Astrocyte of the spinal cord (primary cell): ENCODE measurements around the gene TAF3.

Source experiments
- DNase-seq: peaks from one replicate; pipeline ENCODE4 v3.0.0; 2011; ENCODE audit warnings: low read depth, low spot score
- H3K4me3 ChIP-seq: 2 replicates; pipeline ENCODE4 v1.5.1; 2011; ENCODE audit warnings: low read depth, mild to moderate bottlenecking, low read length, moderate library complexity
- in situ Hi-C: cut with HindIII; loops from 2 replicates; pipeline ENCODE4 v1.10.0; 2017; ENCODE audit warnings: low sequenced_read_pairs
- TF ChIP-seq, protein P1 (sequence below): IDR thresholded peaks from 2 replicates; pipeline ENCODE4 v1.5.1; 2012; ENCODE audit warnings: low read depth, mild to moderate bottlenecking, low read length, inconsistent platforms

TAF3 gene

DNA sequence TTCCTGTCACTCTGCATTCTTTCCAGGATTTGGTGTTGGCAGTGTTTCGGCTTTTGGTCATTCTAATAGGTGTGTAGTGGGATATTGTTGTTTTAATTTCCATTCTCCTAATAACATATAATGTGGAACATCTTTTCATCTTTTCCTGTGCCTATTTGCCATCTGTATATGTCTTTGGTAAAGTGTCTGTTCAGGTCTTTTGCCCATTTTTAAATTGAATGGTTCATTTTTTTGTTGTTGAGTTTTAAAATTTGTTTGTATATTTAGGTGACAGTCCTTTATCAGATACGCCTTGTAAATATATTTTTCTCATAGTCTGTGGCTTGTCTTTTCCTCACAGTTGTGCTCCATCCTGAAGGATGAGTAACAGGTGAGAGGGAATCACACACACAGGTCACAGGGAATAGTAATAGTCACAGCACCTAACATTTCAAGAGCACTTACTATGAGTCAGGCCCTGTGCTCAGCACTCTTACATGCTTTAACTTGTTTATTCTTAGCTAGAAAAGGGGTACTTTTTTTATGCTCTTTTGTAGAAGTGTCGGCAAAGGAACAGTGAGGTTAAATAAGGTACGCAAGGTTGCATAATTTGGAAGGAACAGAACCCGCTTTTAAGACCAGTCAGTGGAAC, 119.1 kb downstream of the TAF3 start:
- H3K4me3 ChIP-seq = no peak overlapping the region
- TF ChIP-seq, protein P1, sequence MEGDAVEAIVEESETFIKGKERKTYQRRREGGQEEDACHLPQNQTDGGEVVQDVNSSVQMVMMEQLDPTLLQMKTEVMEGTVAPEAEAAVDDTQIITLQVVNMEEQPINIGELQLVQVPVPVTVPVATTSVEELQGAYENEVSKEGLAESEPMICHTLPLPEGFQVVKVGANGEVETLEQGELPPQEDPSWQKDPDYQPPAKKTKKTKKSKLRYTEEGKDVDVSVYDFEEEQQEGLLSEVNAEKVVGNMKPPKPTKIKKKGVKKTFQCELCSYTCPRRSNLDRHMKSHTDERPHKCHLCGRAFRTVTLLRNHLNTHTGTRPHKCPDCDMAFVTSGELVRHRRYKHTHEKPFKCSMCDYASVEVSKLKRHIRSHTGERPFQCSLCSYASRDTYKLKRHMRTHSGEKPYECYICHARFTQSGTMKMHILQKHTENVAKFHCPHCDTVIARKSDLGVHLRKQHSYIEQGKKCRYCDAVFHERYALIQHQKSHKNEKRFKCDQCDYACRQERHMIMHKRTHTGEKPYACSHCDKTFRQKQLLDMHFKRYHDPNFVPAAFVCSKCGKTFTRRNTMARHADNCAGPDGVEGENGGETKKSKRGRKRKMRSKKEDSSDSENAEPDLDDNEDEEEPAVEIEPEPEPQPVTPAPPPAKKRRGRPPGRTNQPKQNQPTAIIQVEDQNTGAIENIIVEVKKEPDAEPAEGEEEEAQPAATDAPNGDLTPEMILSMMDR = no peak
- in situ Hi-C loops = no loop called here
- no peak for DNase-seq

DNA sequence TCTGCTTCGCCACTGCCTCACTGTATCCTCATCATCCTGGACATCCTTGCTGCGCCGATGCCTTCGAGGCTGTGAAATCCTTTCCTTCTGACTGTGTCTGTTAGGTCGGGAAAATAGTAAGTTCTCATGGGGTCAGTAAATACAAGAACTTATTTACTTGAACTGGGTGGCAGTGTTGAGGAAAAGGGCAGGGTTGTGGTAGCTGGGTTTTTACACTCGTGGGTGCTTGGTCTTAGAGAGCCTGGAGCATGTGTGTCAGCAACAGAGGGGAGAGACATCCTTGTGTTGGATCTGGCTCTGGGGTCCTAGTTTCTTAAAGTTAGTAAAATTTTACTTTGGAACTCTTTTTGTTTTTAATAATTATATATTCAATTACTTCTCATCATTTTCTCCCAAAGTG, 123.3 kb downstream of the TAF3 start:
- TF ChIP-seq, protein P1 = no peak
- in situ Hi-C loops = no loop called here
- DNase-seq = no peak
- no peak overlapping the region for H3K4me3 ChIP-seq

DNA sequence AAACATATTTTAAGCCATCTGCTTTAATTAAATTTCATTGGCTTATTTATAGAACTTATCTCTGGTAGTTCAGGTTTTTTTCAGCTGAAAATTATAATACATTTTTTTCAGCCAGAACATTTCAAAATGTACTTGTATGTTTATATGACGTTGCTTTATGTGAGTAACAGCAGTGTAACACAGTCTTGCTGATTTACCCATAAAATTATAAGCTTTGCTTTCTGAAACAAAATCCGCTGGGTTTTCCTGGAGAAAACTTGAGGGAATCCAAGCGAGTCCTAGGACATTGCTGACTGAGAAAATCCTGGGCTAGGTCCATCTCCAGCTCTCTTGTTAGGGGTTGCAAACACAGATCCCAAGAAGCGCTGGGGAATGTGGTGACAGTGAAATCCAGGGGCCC, 124.0 kb downstream of the TAF3 start:
- H3K4me3 ChIP-seq = no peak overlapping the region
- TF ChIP-seq, protein P1 = no peak
- in situ Hi-C loops = no loop called here
- DNase-seq = no peak

- TF ChIP-seq, protein P1 = no peak
- no peak overlapping the region for H3K4me3 ChIP-seq
- DNase-seq = no peak
- in situ Hi-C loops = no loop called here
Measured at GRCh38 chr10:7942859-7943258, 124.6 kb downstream of the TAF3 start.

DNA sequence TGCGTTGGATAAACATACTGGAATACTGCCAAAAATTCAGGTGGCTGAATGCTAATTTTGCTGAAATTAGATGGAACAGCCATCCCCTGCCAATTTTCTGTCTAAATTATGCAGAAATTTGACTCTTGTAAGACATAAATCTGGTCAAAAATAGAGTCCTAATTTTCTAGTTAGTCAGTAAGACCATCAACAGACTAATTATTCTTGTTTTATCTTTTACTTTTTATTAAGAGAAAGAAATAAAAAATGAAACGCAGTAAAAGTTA, 125.8 kb downstream of the TAF3 start:
- DNase-seq = no peak
- in situ Hi-C loops = no loop called here

DNA sequence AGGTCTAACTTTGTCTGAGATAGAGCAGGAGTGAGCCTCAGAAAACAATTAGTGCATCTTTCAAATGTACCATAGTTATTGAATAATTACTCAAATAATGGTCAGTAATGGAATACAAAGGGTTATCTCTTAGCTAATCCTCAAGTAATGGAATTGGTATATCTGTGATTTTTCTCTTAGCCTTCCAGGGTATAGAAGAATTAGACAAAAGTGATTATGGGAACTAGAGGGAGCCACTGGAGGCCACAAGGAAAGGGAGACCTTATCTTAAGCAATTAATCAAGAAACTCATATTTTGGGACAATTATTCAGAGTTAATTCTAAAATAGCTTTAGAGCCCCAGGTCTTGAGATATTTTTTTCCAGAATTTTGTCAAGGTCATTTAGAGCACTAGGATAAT, 126.2 kb downstream of the TAF3 start:
- no peak overlapping the region for H3K4me3 ChIP-seq
- in situ Hi-C loops = no loop called here
- TF ChIP-seq, protein P1 = no peak
- no peak for DNase-seq

More for the DNA sequence above, 125.8 kb downstream of the TAF3 start:
- no peak overlapping the region for H3K4me3 ChIP-seq
- TF ChIP-seq, protein P1 = no peak

DNA sequence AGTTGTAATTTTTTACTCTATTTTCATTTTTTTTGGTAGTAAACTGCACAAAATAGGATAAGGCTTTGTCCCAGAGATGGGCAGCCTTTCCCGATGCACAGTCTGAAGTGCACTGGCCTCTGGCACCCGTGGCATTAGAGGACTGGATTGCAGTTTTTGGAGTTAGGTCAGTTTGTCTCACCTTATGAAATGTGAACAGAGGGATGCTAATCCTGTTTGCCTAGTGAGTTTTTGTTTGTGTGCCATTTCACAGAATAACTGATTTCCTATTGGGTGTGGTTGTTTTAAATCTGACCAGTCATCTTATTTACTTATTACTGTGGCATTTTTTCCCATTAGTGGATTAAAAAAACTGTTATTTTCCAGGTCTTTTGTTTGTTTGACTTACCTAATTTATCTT, 126.7 kb downstream of the TAF3 start:
- TF ChIP-seq, protein P1 = no peak
- DNase-seq = no peak
- in situ Hi-C loops = no loop called here
- H3K4me3 ChIP-seq = no peak overlapping the region
